Testis (tissue), 3 donors: ENCODE data around the gene ELMO1. TPM values are rescaled to one million over a fixed set of nuclear protein-coding genes. Genes with fewer than 3 reads are reported as not detected.

Experiments used
- DNase-seq: peaks from one replicate; pipeline ENCODE4 v3.0.0-alpha.2; 2019
- H3K27ac ChIP-seq, 2 donors: fragments of 200-600 bp; sonication (generic); one replicate each; pipeline ENCODE4 v1.5.1; 2019
- H3K27me3 ChIP-seq: fragments of 200-600 bp; sonication (generic); one replicate; pipeline ENCODE4 v1.5.1; 2019
- H3K36me3 ChIP-seq: fragments of 200-600 bp; sonication (generic); one replicate; pipeline ENCODE4 v1.5.1; 2017; ENCODE audit warnings: low read depth; ENCODE audit errors: missing control alignments
- H3K4me1 ChIP-seq: fragments of 200-600 bp; sonication (generic); one replicate; pipeline ENCODE4 v1.5.1; 2019
- H3K4me3 ChIP-seq, 2 donors: fragments of 200-600 bp; sonication (generic); one replicate each; pipeline ENCODE4 v1.5.1; 2017 to 2019
- H3K9me3 ChIP-seq: fragments of 200-600 bp; sonication (generic); one replicate; pipeline ENCODE4 v1.5.1; 2017
- POLR2A ChIP-seq: fragments of 450-650 bp; IDR thresholded peaks from one replicate; pipeline ENCODE4 v1.6.1; 2017; ENCODE audit warnings: antibody characterized with exemption, mild to moderate bottlenecking, moderate library complexity
- WGBS, 2 donors: methylation state at CpG; one replicate each; pipeline ENCODE4 v1.1.5; 2018; 5-methylcytosine and 5-hydroxymethylcytosine counted together
- intact Hi-C: fragments of 100-400 bp; cut with DNase I; formaldehyde crosslinking; loops from one replicate; pipeline ENCODE4 v1.15.1; 2023; ENCODE audit warnings: low total_unique reads
- polyA plus RNA-seq: library from polyadenylated mRNA; stranded (reverse); fragments of 350-450 nt; fragmentation: Illumina TruSeq; extraction: RNeasy Lipid Tissue Mini Kit (QIAGEN cat#74804); gene quantifications from one replicate; pipeline ENCODE4 v1.2.3, GENCODE V29; 2014; ENCODE audit warnings: low read depth, low replicate concordance; ENCODE audit not compliant: insufficient read depth
- total RNA-seq, 2 donors: library from RNA; depleted of rRNA; stranded (reverse); fragments of >200 nt; gene quantifications; one replicate each; pipeline ENCODE4 v1.2.3, GENCODE V29; 2016
- TF ChIP-seq, protein P1 (sequence below), 3 experiments: fragments of 450-650 bp in 2 of 3; fragments of 200-600 bp in 1 of 3; sonication (generic) in 1 of 3; IDR thresholded peaks; one replicate each; pipeline ENCODE4 v1.5.1; 2016 to 2019; ENCODE audit warnings: antibody characterized with exemption in 3 of 3, mild to moderate bottlenecking in 2 of 3, moderate library complexity in 1 of 3

ELMO1 gene
- total and polyA plus RNA-seq, 3 donors from 2014 or later: 12.9 to 47.2 (median 36.5) TPM

- no peaks in the 10 kb centered on the region for H3K9me3 ChIP-seq
- no peaks in the 10 kb centered on the region for H3K27me3 ChIP-seq
- DNase-seq: peak; percentile 16
- WGBS, 2 donors: 74 to 82% methylated on average over 2 of the region's 2 CpGs
- intact Hi-C loops: no loop called here
- no peak for TF ChIP-seq POLR2A
- TF ChIP-seq, protein P1, sequence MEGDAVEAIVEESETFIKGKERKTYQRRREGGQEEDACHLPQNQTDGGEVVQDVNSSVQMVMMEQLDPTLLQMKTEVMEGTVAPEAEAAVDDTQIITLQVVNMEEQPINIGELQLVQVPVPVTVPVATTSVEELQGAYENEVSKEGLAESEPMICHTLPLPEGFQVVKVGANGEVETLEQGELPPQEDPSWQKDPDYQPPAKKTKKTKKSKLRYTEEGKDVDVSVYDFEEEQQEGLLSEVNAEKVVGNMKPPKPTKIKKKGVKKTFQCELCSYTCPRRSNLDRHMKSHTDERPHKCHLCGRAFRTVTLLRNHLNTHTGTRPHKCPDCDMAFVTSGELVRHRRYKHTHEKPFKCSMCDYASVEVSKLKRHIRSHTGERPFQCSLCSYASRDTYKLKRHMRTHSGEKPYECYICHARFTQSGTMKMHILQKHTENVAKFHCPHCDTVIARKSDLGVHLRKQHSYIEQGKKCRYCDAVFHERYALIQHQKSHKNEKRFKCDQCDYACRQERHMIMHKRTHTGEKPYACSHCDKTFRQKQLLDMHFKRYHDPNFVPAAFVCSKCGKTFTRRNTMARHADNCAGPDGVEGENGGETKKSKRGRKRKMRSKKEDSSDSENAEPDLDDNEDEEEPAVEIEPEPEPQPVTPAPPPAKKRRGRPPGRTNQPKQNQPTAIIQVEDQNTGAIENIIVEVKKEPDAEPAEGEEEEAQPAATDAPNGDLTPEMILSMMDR (IDR thresholded peaks at IDR 0.05): no peak
- no peak overlapping the region for H3K27ac ChIP-seq
- H3K4me3 ChIP-seq: no peak overlapping the region
- no peaks in the 10 kb centered on the region for H3K36me3 ChIP-seq
- no peaks in the 10 kb centered on the region for H3K4me1 ChIP-seq
Observed at GRCh38 chr7:37054624-37055241, 393.9 kb downstream of the ELMO1 start.

DNA sequence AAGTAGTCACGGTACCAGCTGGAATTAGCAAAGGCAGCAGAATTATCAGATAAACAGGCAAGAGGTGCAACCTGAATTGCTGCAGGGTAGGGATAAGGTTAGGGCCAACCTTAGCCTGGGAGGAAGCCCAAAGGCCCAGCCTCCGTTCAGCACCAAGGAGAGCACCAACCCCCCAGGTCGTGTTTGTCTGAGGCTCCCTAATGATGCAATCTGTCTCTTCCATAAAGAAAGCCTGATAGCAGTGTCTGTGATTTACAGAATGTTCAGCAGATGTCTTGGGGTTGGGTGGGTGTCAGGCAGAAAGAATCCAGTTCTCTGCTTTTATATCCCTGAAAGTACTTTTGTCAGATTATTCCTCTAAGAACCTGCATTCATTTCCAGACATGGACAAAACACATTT, 396.0 kb downstream of the ELMO1 start:
- Histone ChIP-seq H3K9me3 (no peaks in the 10 kb centered on the region), H3K27me3 (no peaks in the 10 kb centered on the region), H3K4me3 (no peak overlapping the region), H3K4me1 (no peaks in the 10 kb centered on the region), H3K27ac (no peak overlapping the region), H3K36me3 (no peaks in the 10 kb centered on the region)
- 22 to 26% methylated on average over 3 of the region's 3 CpGs for WGBS, 2 donors
- intact Hi-C loops: no loop called here
- DNase-seq: peak; percentile 38
- TF ChIP-seq, protein P1 (IDR thresholded peaks at IDR 0.05): no peak
- no peak for TF ChIP-seq POLR2A

GRCh38 chr7:37050801-37051200, 397.9 kb downstream of the ELMO1 start:
- no peak overlapping the region for H3K27ac ChIP-seq
- 71 to 81% methylated on average over 1 of the region's 1 CpG for whole genome bisulfite sequencing, 2 donors
- TF ChIP-seq, protein P1 (IDR thresholded peaks at IDR 0.05): no peak
- TF ChIP-seq POLR2A: no peak
- no peaks in the 10 kb centered on the region for H3K9me3 ChIP-seq
- intact Hi-C loops: no loop called here
- H3K4me3 ChIP-seq: no peak overlapping the region
- H3K36me3 ChIP-seq: no peaks in the 10 kb centered on the region
- H3K27me3 ChIP-seq: no peaks in the 10 kb centered on the region
- DNase-seq: no peak
- no peaks in the 10 kb centered on the region for H3K4me1 ChIP-seq

DNA sequence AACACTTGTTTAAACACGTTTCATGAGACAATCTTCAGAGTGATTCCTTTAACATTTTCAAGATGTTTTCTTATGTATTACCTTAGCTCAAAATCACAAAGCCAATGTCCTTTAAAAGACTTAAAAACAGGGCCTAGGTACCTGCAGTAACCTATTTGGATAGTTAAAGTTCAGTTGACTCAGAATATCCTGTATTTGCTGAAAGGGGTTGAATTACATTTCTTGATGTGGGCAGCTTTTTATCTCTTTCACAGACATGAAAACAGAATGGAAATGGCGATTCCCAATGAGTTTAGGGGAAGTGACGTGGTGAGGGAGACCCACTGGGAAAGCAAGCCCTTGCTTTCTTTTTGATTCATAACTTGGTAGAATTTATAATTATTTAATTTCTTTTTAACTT, 400.0 kb downstream of the ELMO1 start:
- no peaks in the 10 kb centered on the region for H3K4me1 ChIP-seq
- 88 to 95% methylated on average over 3 of the region's 3 CpGs for WGBS, 2 donors
- H3K27ac ChIP-seq: no peak overlapping the region
- TF ChIP-seq, protein P1 (IDR thresholded peaks at IDR 0.05): no peak
- H3K4me3 ChIP-seq: no peak overlapping the region
- DNase-seq: no peak
- intact Hi-C loops: no loop called here
- H3K9me3 ChIP-seq: no peaks in the 10 kb centered on the region
- H3K36me3 ChIP-seq: no peaks in the 10 kb centered on the region
- H3K27me3 ChIP-seq: no peaks in the 10 kb centered on the region

- 89 to 91% methylated on average over 6 of the region's 6 CpGs for WGBS, 2 donors
- Histone ChIP-seq H3K36me3 (no peaks in the 10 kb centered on the region), H3K27ac (no peak overlapping the region), H3K4me3 (no peak overlapping the region), H3K4me1 (no peaks in the 10 kb centered on the region), H3K27me3 (no peaks in the 10 kb centered on the region), H3K9me3 (no peaks in the 10 kb centered on the region)
- intact Hi-C loops: no loop called here
- TF ChIP-seq POLR2A: no peak
- TF ChIP-seq, protein P1 (IDR thresholded peaks at IDR 0.05): no peak
- no peak for DNase-seq
Observed at GRCh38 chr7:37047260-37047659, 401.4 kb downstream of the ELMO1 start.
